GOT3 (cell line): ENCODE data around the gene RNF223.

Experiments used
- DNase-seq: peaks from one replicate; lab custom pipeline; 2025; ENCODE audit warnings: mixed read lengths; lab: John Stamatoyannopoulos, UW

The RNF223 gene

GRCh38 chr1:1026599-1027413, 47.3 kb downstream of the RNF223 start:
- DNase-seq: no peak

DNA sequence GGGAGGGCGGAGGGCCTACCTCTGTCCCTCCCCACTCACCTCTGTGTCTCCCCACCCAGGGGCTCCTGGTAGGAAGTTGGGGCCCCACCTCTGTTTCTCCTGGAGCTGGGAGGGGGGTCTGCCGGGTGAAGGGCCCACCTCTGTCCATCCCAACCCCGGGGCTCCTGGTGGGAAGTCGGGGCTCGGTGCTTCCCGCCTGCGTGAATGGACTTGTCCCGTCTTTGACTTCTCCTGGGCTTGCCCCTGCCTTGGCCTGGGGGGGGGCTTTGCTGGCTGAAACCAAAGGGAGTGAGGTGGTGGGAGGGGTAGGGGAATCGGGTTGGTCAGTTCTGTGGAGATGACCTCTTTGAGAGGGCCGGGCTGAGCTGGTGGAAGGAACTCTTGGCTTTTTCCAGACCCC, 48.4 kb downstream of the RNF223 start:
- no peak for DNase-seq

GRCh38 chr1:1024771-1025699, 49.1 kb downstream of the RNF223 start:
- no peak for DNase-seq

GRCh38 chr1:1024149-1024770, 49.8 kb downstream of the RNF223 start:
- no peak for DNase-seq

- DNase-seq: no peak
Measured at GRCh38 chr1:1023700-1024099, 50.4 kb downstream of the RNF223 start.

DNA sequence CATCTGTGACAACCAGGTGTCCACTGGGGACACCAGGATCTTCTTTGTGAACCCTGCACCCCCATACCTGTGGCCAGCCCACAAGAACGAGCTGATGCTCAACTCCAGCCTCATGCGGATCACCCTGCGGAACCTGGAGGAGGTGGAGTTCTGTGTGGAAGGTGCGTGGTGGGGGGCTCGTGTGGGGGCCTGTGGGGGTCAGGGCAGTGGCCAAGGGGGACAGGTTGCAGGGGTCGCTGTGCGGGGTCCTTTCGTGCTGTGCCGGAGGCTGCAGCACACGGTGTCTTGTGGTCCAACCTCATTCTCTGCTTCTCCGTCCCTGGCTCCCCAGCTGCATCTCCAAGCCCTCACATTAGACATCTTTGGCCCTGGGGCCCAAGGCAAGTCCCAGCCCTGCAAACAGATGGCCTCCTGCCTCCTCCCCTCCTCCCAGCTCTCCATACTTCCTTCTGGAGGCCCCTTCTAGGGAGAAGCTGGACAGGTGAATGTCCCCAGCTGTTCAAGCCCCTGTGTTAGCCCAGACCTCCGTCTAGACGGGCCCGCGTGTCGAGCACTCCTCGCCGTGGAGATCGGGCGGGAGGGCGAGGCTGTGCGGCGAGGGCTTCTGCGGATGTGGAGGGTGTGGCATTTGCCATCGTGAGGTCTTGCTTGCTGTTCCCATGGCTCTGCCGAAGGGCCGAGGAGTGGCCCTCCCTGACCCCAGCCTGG, 51.6 kb downstream of the RNF223 start:
- no peak for DNase-seq

DNA sequence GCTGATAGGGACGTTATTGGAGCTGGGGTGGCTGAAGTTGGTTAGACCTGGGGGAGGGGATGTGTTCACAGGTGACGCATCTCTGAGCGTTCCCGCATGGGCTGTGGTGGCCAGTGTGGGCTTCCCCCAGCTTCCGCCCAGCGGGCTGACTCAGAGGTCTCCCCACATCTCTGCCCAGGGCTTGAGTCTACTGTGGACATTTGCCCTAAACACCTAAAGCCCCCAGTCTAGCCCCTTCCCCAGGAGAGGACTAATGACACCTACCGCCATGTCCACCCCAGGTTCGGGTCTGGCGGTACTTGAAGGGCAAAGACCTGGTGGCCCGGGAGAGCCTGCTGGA, 52.2 kb downstream of the RNF223 start:
- DNase-seq: no peak

DNA sequence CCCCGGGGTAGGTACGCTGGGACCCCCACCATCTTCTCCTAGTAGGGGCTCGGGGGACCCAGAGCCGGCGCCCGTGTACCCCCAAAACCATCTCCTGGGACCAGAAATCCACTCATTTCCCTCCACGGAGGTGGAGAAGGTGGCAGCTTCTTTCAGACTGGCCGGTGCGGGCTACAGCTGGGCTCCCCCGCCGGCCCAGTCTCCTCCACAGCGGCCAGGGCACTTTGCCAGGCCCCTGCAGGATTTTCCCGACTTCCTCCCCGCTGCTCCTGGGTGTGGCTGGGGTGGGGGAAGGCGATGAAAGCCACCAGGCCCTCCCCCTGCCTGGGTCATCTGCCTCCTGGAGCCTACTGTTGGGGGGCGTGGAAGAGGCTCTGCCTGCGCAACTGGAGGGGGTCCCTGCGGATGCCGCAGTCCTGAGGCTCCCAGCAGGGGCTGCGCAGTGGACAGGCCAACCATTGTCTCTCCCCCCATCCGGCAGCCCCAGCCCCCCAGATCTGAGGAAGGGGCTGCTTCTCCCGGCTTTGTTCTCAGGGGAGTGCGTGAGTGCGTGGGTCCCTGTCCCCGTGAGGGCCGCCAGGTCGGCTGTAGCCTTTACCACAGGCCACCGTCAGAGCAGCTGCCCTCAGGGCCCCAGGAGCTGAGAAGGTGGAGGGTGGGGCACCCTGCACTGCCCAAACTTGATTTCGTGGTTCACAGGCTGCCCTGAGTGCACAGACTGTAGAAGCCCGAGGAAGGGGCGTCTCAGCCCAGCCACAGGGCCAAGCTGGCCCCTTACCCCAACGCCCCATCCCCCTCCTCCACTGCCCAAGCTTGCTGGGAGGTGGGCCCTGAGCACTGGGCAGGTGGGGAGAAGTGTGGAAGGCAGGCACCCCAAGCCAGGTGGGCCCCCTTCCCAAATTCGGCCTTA, 52.8 kb downstream of the RNF223 start:
- DNase-seq: no peak
